Activated CD8-positive, alpha-beta T cell treated with anti-CD3 and anti-CD28 coated beads for 36 hours (primary cell): ENCODE data around the gene RIOK2. TPM values are rescaled to one million over a fixed set of nuclear protein-coding genes. Genes with fewer than 3 reads are reported as not detected.

ENCODE experiments used
- ATAC-seq: fragments of 200-7000 bp; cut with Tn5 transposase; one replicate; pipeline ENCODE4 v1.10.0; 2021; ENCODE audit warnings: mild to moderate bottlenecking, moderate library complexity
- CTCF ChIA-PET: fragments of 350-600 bp; sonication (Branson Sonifier 250); formaldehyde crosslinking; loops from one replicate; lab custom pipeline; 2021; ENCODE audit warnings: antibody characterized with exemption; lab: Charles Lee
- POLR2A ChIA-PET: fragments of 350-600 bp; sonication (Branson Sonifier 250); formaldehyde crosslinking; loops from one replicate; lab custom pipeline; 2021; ENCODE audit warnings: antibody characterized with exemption; lab: Charles Lee
- DNase-seq: peaks from one replicate; pipeline ENCODE4 v3.0.0-alpha.2; 2020
- H3K27ac Mint-ChIP-seq: one replicate; pipeline ENCODE4 v1.8.0; 2021; ENCODE audit warnings: mild to moderate bottlenecking, mixed read lengths
- H3K27me3 Mint-ChIP-seq: one replicate; pipeline ENCODE4 v1.8.0; 2021; ENCODE audit warnings: mixed read lengths
- H3K36me3 Mint-ChIP-seq: one replicate; pipeline ENCODE4 v1.8.0; 2021; ENCODE audit warnings: low read depth, mixed read lengths
- H3K4me1 Mint-ChIP-seq: one replicate; pipeline ENCODE4 v1.8.0; 2021; ENCODE audit warnings: low read depth, mixed read lengths
- H3K4me3 Mint-ChIP-seq: one replicate; pipeline ENCODE4 v1.8.0; 2021; ENCODE audit warnings: mild to moderate bottlenecking, moderate library complexity, mixed read lengths
- H3K9me3 Mint-ChIP-seq: one replicate; pipeline ENCODE4 v1.8.0; 2021; ENCODE audit warnings: mixed read lengths
- CTCF ChIP-seq: fragments of 200-600 bp; IDR thresholded peaks from one replicate; pipeline ENCODE4 v1.8.0; 2022; ENCODE audit warnings: antibody characterized with exemption, mild to moderate bottlenecking
- intact Hi-C: fragments of 100-400 bp; cut with micrococcal nuclease; formaldehyde crosslinking; loops from one replicate; pipeline ENCODE4 v1.10.0; 2022
- total RNA-seq, 2 experiments: library from RNA; stranded (reverse); gene quantifications; one replicate each; pipeline ENCODE4 v1.2.3, GENCODE V29; 2021

RIOK2 gene
- total RNA-seq, 2 experiments from 2014 or later, result 31.7 to 33.1 TPM

DNA sequence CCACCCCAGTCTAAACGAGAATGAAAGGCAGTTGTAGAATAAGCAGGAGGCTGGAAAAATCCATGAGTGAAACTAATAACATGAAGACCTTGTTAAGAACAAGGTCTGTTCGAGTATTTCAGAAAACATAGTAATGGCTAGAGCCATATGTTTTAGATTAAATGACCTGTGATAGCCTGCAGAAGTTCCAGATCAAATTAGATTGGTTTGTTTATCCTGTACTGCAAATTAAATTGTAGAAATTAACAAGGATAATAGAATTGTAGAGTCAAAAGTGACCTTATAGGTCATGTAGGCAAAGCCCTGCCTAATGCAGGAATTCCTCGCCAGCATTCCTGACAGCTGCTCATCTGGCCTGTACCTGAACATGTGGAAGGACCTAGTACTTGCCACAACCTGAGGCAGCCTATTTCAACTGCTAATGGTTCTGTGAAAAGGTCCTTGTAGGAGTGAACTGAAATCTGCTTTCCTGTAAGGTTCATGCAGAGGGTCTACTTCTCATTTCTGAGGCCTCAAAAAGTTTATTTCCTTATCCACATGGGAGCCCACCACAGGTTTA lies 57.8 kb downstream of the RIOK2 start:
- Mint-ChIP-seq H3K27me3 (peaks cover 5% of the 10 kb centered on the region), H3K9me3 (no peaks in the 10 kb centered on the region), H3K36me3 (no peaks in the 10 kb centered on the region), H3K4me3 (no peak overlapping the region), H3K4me1 (no peaks in the 10 kb centered on the region), H3K27ac (no peak overlapping the region)
- no peak for ATAC-seq
- DNase-seq, result no peak
- POLR2A ChIA-PET, result no interaction called here
- no peak for TF ChIP-seq CTCF
- intact Hi-C loops, result no loop called here
- CTCF ChIA-PET, result interaction anchor here (1.0 kb wide), 1 partner anchor 19 kb away, joined by 3 read pairs; no protein-coding TSS in a partner anchor

GRCh38 chr5:97124335-97124734 lies 58.7 kb downstream of the RIOK2 start:
- no peaks in the 10 kb centered on the region for H3K9me3 Mint-ChIP-seq
- CTCF ChIA-PET, result interaction anchor here (1.0 kb wide), 1 partner anchor 18 kb away, joined by 3 read pairs; no protein-coding TSS in a partner anchor

DNA sequence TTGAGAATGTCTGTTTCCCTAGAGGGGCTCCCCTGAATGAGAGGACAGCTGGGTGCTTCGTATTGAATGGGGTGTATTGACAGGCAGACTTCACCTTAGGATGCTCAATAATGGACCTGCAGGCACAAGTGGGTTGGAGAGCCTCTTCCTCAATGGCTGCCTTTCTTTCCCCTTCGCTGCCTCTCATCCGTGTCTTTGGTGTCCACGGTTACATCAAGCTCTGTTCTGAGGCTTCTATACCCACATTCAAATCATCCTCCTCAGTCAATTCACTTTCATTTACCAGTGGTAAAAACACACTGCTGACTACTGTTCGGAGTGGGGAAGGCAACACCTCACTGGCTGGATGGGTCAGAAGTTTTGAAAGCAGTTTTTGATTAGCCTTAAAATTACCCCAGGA lies 61.2 kb downstream of the RIOK2 start:
- Mint-ChIP-seq H3K4me3 (no peak overlapping the region), H3K36me3 (no peaks in the 10 kb centered on the region), H3K27me3 (peaks cover 3% of the 10 kb centered on the region), H3K4me1 (no peaks in the 10 kb centered on the region), H3K9me3 (no peaks in the 10 kb centered on the region), H3K27ac (no peak overlapping the region)
- ChIA-PET CTCF (interaction anchor here (1.2 to 2.0 kb wide), 5 partner anchors 11 to 253 kb away, joined by 3 to 10 read pairs (median 6); no protein-coding TSS in a partner anchor), POLR2A (interaction anchor here (0.6 to 1.5 kb wide), 2 partner anchors 8 to 27 kb away, joined by 3 read pairs; no protein-coding TSS in a partner anchor)
- intact Hi-C loops, result no loop called here
- DNase-seq (no peak), ATAC-seq (no peak)
- no peak for TF ChIP-seq CTCF

More at GRCh38 chr5:97124335-97124734, 58.7 kb downstream of the RIOK2 start:
- no peak for TF ChIP-seq CTCF
- ATAC-seq (no peak), DNase-seq (no peak)
- no peaks in the 10 kb centered on the region for H3K36me3 Mint-ChIP-seq
- H3K27me3 Mint-ChIP-seq, result peaks cover 5% of the 10 kb centered on the region
- H3K27ac Mint-ChIP-seq, result no peak overlapping the region
- H3K4me1 Mint-ChIP-seq, result no peaks in the 10 kb centered on the region
- intact Hi-C loops, result no loop called here
- POLR2A ChIA-PET, result no interaction called here
- H3K4me3 Mint-ChIP-seq, result no peak overlapping the region

GRCh38 chr5:97120195-97120594 lies 62.9 kb downstream of the RIOK2 start:
- intact Hi-C loops, result no loop called here
- POLR2A ChIA-PET, result no interaction called here
- Mint-ChIP-seq H3K36me3 (no peaks in the 10 kb centered on the region), H3K9me3 (no peaks in the 10 kb centered on the region), H3K4me3 (no peak overlapping the region), H3K4me1 (no peaks in the 10 kb centered on the region), H3K27ac (no peak overlapping the region), H3K27me3 (peaks cover 1% of the 10 kb centered on the region)
- TF ChIP-seq CTCF, result no peak
- CTCF ChIA-PET, result interaction anchor here (1.2 to 2.0 kb wide), 2 partner anchors 42 to 111 kb away, joined by 3 to 10 read pairs; no protein-coding TSS in a partner anchor
- ATAC-seq (no peak), DNase-seq (no peak)

DNA sequence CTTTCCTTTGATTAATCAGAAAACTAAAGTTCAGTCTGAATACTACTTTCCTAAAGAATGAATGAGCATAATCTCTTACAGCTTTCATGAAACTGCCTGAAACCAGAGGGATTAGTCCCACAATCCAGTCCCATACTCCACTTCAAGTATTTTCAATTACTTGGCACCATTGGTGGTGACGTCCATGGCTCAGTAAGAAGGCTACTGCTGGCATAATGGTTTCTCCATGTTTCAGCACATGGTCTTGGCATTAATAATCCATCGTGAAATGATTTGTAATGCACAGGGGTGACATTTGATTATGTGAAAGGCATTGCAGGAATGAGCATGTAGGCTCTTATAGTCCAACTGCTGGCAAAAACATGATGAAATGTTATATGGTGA lies 64.0 kb downstream of the RIOK2 start:
- DNase-seq (no peak), ATAC-seq (no peak)
- Mint-ChIP-seq H3K27ac (no peak overlapping the region), H3K4me1 (no peaks in the 10 kb centered on the region), H3K4me3 (no peak overlapping the region), H3K27me3 (peaks cover 1% of the 10 kb centered on the region), H3K9me3 (no peaks in the 10 kb centered on the region), H3K36me3 (no peaks in the 10 kb centered on the region)
- ChIA-PET POLR2A (interaction anchor here (0.6 kb wide), 1 partner anchor 406 kb away, joined by 3 read pairs; no protein-coding TSS in a partner anchor), CTCF (no interaction called here)
- no peak for TF ChIP-seq CTCF
- intact Hi-C loops, result no loop called here
